HepG2 (cell line): Measurements from ENCODE around the gene SLC34A2. TPM values are rescaled to one million over a fixed set of nuclear protein-coding genes. Genes with fewer than 3 reads are reported as not detected.

Source experiments
- ATAC-seq: fragments of 200-7000 bp; cut with Tn5 transposase; 3 replicates; pipeline ENCODE4 v1.9.1; 2020; ENCODE audit warnings: mild to moderate bottlenecking, moderate library complexity
- BruUV-seq: library from RNA; stranded (reverse); fragments of 400-500 nt; replicated peaks from 2 replicates; lab custom pipeline; 2021; lab: Mats Ljungman, UMichigan
- CTCF ChIA-PET: fragments of 300-600 bp; formaldehyde crosslinking; extraction: SDS; loops from one replicate; lab custom pipeline; 2021; ENCODE audit warnings: low total read pairs, inconsistent platforms, low intra/inter-chr PET ratio; lab: Yijun Ruan, JAX
- POLR2A ChIA-PET: fragments of 350-600 bp; sonication (Branson Sonifier 250); formaldehyde crosslinking; loops from one replicate; lab custom pipeline; 2020; ENCODE audit warnings: antibody characterized with exemption, inconsistent platforms; lab: Yijun Ruan, JAX
- DNase-seq: peaks from one replicate; pipeline ENCODE4 v3.0.0-alpha.2; 2015; ENCODE audit warnings: low spot score
- FAIRE-seq: peaks from 3 replicates; lab custom pipeline; 2011; peaks lifted over from hg19 to GRCh38; lab: Jason Lieb, UNC
- H2AFZ ChIP-seq: one replicate; pipeline ENCODE4 v1.6.1; 2011; ENCODE audit warnings: low read length, inconsistent platforms
- H3K27ac ChIP-seq: fragments of 300-600 bp; 3 replicates; pipeline ENCODE4 v1.8.0; 2011; ENCODE audit warnings: mixed run types, mild to moderate bottlenecking, mixed read lengths, low read length, inconsistent platforms; ENCODE audit not compliant: insufficient read depth; ENCODE audit errors: extremely low read length
- H3K27me3 ChIP-seq, 2 experiments: fragments of 200-600 bp in 1 of 2; 2 replicates in 1 of 2; 3 replicates in 1 of 2; pipeline versions ENCODE4 v1.6.0 to v1.8.0; 2011; ENCODE audit warnings: low read length in 2 of 2, mild to moderate bottlenecking in 2 of 2, moderate library complexity in 2 of 2, inconsistent platforms in 1 of 2; ENCODE audit not compliant: insufficient read depth in 2 of 2, control insufficient read depth in 1 of 2
- H3K36me3 ChIP-seq, 2 experiments: fragments of 200-600 bp in 1 of 2; replicated peaks in 1 of 2; 2 replicates in 1 of 2; 3 replicates in 1 of 2; pipeline versions ENCODE4 v1.5.1 to v1.8.0; 2011; ENCODE audit warnings: low read length in 2 of 2, inconsistent platforms in 1 of 2; ENCODE audit not compliant: insufficient read depth in 2 of 2, control insufficient read depth in 1 of 2
- H3K4me1 ChIP-seq: 2 replicates; pipeline ENCODE4 v1.5.1; 2012; ENCODE audit warnings: low read length, inconsistent platforms; ENCODE audit not compliant: insufficient read depth
- H3K4me2 ChIP-seq: 2 replicates; pipeline ENCODE4 v1.6.0; 2011; ENCODE audit warnings: low read depth, low read length, inconsistent platforms
- H3K4me3 ChIP-seq, 3 experiments: fragments of 200-600 bp in 1 of 3; sonication (generic), shearing (Covaris generic) in 1 of 3; replicated peaks in 1 of 3; 2 replicates each; pipeline ENCODE4 v1.5.1; 2011 to 2016; ENCODE audit warnings: low read length in 3 of 3, inconsistent platforms in 2 of 3, low read depth in 2 of 3, mild to moderate bottlenecking in 2 of 3, control low read depth in 1 of 3, mixed read lengths in 1 of 3; ENCODE audit not compliant: insufficient read depth in 1 of 3
- H3K79me2 ChIP-seq: one replicate; pipeline ENCODE4 v1.6.1; 2011; ENCODE audit warnings: low read length, inconsistent platforms; ENCODE audit not compliant: insufficient read depth
- H3K9ac ChIP-seq: 2 replicates; pipeline ENCODE4 v1.6.0; 2011; ENCODE audit warnings: mild to moderate bottlenecking, low read depth, low read length, inconsistent platforms; ENCODE audit not compliant: insufficient read depth
- H3K9me3 ChIP-seq: 2 replicates; pipeline ENCODE4 v1.5.1; 2012; ENCODE audit warnings: mild to moderate bottlenecking, low read length
- H4K20me1 ChIP-seq: 2 replicates; pipeline ENCODE4 v1.6.0; 2011; ENCODE audit warnings: inconsistent platforms, mild to moderate bottlenecking, low read length, moderate library complexity; ENCODE audit not compliant: insufficient read depth
- MXI1 ChIP-seq: IDR thresholded peaks from 3 replicates; pipeline ENCODE4 v1.6.1; 2012; ENCODE audit warnings: low read depth, low read length, inconsistent platforms, borderline replicate concordance
- NR2F6 ChIP-seq, 2 experiments: IDR thresholded peaks; 2 replicates each; pipeline ENCODE4 v1.6.1; 2016; ENCODE audit warnings: antibody characterized with exemption in 1 of 2, mild to moderate bottlenecking in 1 of 2
- REL ChIP-seq: sonication (generic); formaldehyde crosslinking; conservative IDR thresholded peaks from 2 replicates; pipeline ENCODE4 v1.8.0; 2022; ENCODE audit warnings: mild to moderate bottlenecking, missing genetic modification reagents, moderate library complexity
- SOX6 ChIP-seq, 2 experiments: fragments of 450-650 bp in 1 of 2; sonication (generic) in 1 of 2; formaldehyde crosslinking in 1 of 2; IDR thresholded peaks; 2 replicates each; pipeline versions ENCODE4 v1.4.0 to v1.6.1; 2017 to 2020; ENCODE audit warnings: antibody characterized with exemption in 1 of 2, mild to moderate bottlenecking in 1 of 2, missing genetic modification reagents in 1 of 2
- U2AF1 ChIP-seq: fragments of 200-400 bp; formaldehyde crosslinking; optimal IDR thresholded peaks from 2 replicates; pipeline ENCODE3; 2017; ENCODE audit warnings: mild to moderate bottlenecking, low read depth, low read length
- ZNF530 ChIP-seq: sonication (generic); formaldehyde crosslinking; IDR thresholded peaks from 2 replicates; pipeline ENCODE4 v1.5.0; 2020; ENCODE audit warnings: low read depth, mild to moderate bottlenecking, missing genetic modification reagents
- ZNF558 ChIP-seq: sonication (generic); formaldehyde crosslinking; IDR thresholded peaks from 2 replicates; pipeline ENCODE4 v1.9.0; 2022; ENCODE audit warnings: mild to moderate bottlenecking, missing genetic modification reagents, borderline replicate concordance
- ZNF724P ChIP-seq: sonication (generic); formaldehyde crosslinking; IDR thresholded peaks from 2 replicates; pipeline ENCODE4 v1.8.0; 2022; ENCODE audit warnings: missing genetic modification reagents, borderline replicate concordance
- ZNF768 ChIP-seq: sonication (generic); formaldehyde crosslinking; IDR thresholded peaks from 2 replicates; pipeline ENCODE4 v1.4.0; 2020; ENCODE audit warnings: missing genetic modification reagents
- ZNF839 ChIP-seq: sonication (generic); formaldehyde crosslinking; IDR thresholded peaks from 2 replicates; pipeline ENCODE4 v1.4.0; 2020; ENCODE audit warnings: missing genetic modification reagents, mild to moderate bottlenecking, borderline replicate concordance
- WGBS: methylation state at CpG from one replicate; pipeline ENCODE4 v1.1.6; 2017; ENCODE audit warnings: low lambda C conversion rate; 5-methylcytosine and 5-hydroxymethylcytosine counted together
- in situ Hi-C: cut with HindIII; loops from 2 replicates; pipeline ENCODE4 v1.10.0; 2017; ENCODE audit warnings: low pct_unique_long_range_greater_than_20kb; ENCODE audit not compliant: extremely low pct_ligation_motif_present
- intact Hi-C: fragments of 100-400 bp; cut with micrococcal nuclease; formaldehyde crosslinking; loops from one replicate; pipeline ENCODE4 v1.10.0; 2022; ENCODE audit not compliant: unreplicated experiment
- polyA plus RNA-seq, 8 experiments: library from polyadenylated mRNA; depleted of rRNA in 3 of 8; stranded (reverse) in 7 of 8; unstranded in 1 of 8; fragments of >200 nt; fragmentation: Illumina TruSeq in 4 of 8; extraction: Trizol in 4 of 8; gene quantifications; 2 replicates each; pipeline versions ENCODE4 v1.2.1 to v1.2.3, GENCODE V29; 2011 to 2016; ENCODE audit warnings: low read depth in 4 of 8, missing spikeins in 1 of 8, mixed read lengths in 1 of 8; ENCODE audit not compliant: insufficient read depth in 1 of 8
- total RNA-seq, 5 experiments: library from RNA; depleted of rRNA; stranded (reverse); fragments of >200 nt; fragmentation: Illumina TruSeq; extraction: Trizol; gene quantifications; 2 replicates each; pipeline ENCODE4 v1.2.3, GENCODE V29; 2016; ENCODE audit warnings: low read depth in 1 of 5
- TF ChIP-seq, protein P1 (sequence below): sonication (generic); formaldehyde crosslinking; IDR thresholded peaks from 2 replicates; pipeline ENCODE4 v1.9.0; 2022; ENCODE audit warnings: low read depth, missing genetic modification reagents
- TF ChIP-seq, protein P2 (sequence below): IDR thresholded peaks from 2 replicates; pipeline ENCODE4 v1.6.1; 2016; ENCODE audit warnings: missing biosample characterization, missing genetic modification reagents, low read depth
- TF ChIP-seq, protein P3 (sequence below): IDR thresholded peaks from 2 replicates; pipeline ENCODE4 v1.6.1; 2016; ENCODE audit warnings: low read depth, control low read depth
- TF ChIP-seq, protein P4 (sequence below): sonication (generic); formaldehyde crosslinking; IDR thresholded peaks from 2 replicates; pipeline ENCODE4 v1.4.0; 2020; ENCODE audit warnings: missing genetic modification reagents, borderline replicate concordance
- TF ChIP-seq, protein P5 (sequence below): sonication (generic); formaldehyde crosslinking; IDR thresholded peaks from 2 replicates; pipeline ENCODE4 v1.8.0; 2022; ENCODE audit warnings: mild to moderate bottlenecking, missing genetic modification reagents; ENCODE audit not compliant: insufficient replicate concordance

SLC34A2 gene
- total and polyA plus RNA-seq, 2 of the 13 experiments (the other 11 are each of a cell fraction or from before 2014, with no cell fraction given), result not detected

DNA sequence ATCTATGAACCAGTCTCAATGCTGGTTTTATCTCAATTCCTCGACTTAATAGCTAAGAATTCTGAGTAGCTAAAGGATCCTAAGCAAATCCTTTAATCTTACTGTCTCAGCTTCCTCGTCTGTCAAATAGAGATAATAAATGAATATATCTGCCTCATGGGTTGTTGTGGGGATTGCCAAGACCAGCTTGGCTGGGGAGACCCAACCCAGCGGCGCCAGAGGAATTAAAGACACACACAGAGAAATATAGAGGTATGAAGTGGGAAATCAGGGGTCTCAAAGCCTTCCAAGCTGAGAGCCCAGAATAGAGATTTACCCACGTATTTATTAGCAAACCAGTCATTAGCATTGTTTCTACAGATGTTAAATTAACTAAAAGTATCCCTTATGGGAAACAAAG is 41.9 kb downstream of the SLC34A2 start (continued):
- TF ChIP-seq, protein P1, sequence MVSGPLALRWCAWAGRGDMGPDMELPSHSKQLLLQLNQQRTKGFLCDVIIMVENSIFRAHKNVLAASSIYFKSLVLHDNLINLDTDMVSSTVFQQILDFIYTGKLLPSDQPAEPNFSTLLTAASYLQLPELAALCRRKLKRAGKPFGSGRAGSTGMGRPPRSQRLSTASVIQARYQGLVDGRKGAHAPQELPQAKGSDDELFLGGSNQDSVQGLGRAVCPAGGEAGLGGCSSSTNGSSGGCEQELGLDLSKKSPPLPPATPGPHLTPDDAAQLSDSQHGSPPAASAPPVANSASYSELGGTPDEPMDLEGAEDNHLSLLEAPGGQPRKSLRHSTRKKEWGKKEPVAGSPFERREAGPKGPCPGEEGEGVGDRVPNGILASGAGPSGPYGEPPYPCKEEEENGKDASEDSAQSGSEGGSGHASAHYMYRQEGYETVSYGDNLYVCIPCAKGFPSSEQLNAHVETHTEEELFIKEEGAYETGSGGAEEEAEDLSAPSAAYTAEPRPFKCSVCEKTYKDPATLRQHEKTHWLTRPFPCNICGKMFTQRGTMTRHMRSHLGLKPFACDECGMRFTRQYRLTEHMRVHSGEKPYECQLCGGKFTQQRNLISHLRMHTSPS, result no peak
- TF ChIP-seq, protein P2, sequence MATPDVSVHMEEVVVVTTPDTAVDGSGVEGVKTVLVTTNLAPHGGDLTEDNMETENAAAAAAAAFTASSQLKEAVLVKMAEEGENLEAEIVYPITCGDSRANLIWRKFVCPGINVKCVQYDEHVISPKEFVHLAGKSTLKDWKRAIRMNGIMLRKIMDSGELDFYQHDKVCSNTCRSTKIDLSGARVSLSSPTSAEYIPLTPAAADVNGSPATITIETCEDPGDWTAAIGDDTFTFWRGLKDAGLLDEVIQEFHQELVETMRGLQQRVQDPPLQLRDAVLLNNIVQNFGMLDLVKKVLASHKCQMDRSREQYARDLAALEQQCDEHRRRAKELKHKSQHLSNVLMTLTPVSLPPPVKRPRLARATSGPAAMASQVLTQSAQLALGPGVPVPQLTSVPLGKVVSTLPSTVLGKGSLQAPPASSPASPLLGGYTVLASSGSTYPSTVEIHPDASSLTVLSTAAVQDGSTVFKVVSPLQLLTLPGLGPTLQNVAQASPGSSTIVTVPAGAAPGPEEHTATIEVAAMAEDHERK (CRISPR knock-in tag), result no peak
- no peak for TF ChIP-seq NR2F6 (IDR thresholded peaks at IDR 0.05)
- no peak for TF ChIP-seq NR2F6 (CRISPR knock-in tag; IDR thresholded peaks at IDR 0.05)
- TF ChIP-seq SOX6 (IDR thresholded peaks at IDR 0.05), result no peak
- TF ChIP-seq SOX6 (CRISPR knock-in tag; IDR thresholded peaks at IDR 0.05), result no peak
- TF ChIP-seq, protein P3, sequence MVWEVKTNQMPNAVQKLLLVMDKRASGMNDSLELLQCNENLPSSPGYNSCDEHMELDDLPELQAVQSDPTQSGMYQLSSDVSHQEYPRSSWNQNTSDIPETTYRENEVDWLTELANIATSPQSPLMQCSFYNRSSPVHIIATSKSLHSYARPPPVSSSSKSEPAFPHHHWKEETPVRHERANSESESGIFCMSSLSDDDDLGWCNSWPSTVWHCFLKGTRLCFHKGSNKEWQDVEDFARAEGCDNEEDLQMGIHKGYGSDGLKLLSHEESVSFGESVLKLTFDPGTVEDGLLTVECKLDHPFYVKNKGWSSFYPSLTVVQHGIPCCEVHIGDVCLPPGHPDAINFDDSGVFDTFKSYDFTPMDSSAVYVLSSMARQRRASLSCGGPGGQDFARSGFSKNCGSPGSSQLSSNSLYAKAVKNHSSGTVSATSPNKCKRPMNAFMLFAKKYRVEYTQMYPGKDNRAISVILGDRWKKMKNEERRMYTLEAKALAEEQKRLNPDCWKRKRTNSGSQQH, result no peak

DNA sequence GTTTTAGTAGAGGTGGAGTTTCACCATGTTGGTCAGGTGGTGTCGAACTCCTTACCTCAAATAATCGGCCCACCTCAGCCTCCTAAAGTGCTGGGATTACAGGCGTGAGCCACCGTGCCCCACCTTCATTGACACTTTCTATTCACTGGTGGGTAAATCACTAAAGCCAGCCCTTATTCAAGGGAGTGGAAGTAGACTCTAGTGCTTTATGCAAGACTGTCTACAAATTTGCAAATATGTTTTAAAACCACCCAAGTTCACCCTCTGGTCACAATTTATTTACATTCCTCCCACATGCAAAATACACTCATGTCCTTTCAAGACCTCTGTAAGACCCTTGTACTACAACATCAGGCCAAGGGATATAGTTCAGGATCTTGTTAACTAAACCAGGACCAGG is 45.0 kb downstream of the SLC34A2 start:
- H3K79me2 ChIP-seq, result no peaks in the 10 kb centered on the region
- no peak overlapping the region for H3K4me2 ChIP-seq
- H4K20me1 ChIP-seq, result no peaks in the 10 kb centered on the region
- no peak overlapping the region for H3K27ac ChIP-seq
- no peaks in the 10 kb centered on the region for H3K4me1 ChIP-seq
- 23% methylated on average over 4 of the region's 4 CpGs for WGBS
- H3K4me3 ChIP-seq, result no peak overlapping the region
- ChIA-PET POLR2A (no interaction called here), CTCF (no interaction called here)
- DNase-seq (no peak), ATAC-seq (no peak), FAIRE-seq (no peak)
- TF ChIP-seq U2AF1 (no peak), REL (CRISPR knock-in tag) (no peak), MXI1 (no peak), ZNF558 (CRISPR knock-in tag) (no peak), ZNF724P (CRISPR knock-in tag) (no peak), ZNF839 (CRISPR knock-in tag) (no peak), ZNF768 (CRISPR knock-in tag) (no peak), ZNF530 (CRISPR knock-in tag) (no peak)
- TF ChIP-seq, protein P4, sequence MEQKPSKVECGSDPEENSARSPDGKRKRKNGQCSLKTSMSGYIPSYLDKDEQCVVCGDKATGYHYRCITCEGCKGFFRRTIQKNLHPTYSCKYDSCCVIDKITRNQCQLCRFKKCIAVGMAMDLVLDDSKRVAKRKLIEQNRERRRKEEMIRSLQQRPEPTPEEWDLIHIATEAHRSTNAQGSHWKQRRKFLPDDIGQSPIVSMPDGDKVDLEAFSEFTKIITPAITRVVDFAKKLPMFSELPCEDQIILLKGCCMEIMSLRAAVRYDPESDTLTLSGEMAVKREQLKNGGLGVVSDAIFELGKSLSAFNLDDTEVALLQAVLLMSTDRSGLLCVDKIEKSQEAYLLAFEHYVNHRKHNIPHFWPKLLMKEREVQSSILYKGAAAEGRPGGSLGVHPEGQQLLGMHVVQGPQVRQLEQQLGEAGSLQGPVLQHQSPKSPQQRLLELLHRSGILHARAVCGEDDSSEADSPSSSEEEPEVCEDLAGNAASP, result no peak
- TF ChIP-seq, protein P5, sequence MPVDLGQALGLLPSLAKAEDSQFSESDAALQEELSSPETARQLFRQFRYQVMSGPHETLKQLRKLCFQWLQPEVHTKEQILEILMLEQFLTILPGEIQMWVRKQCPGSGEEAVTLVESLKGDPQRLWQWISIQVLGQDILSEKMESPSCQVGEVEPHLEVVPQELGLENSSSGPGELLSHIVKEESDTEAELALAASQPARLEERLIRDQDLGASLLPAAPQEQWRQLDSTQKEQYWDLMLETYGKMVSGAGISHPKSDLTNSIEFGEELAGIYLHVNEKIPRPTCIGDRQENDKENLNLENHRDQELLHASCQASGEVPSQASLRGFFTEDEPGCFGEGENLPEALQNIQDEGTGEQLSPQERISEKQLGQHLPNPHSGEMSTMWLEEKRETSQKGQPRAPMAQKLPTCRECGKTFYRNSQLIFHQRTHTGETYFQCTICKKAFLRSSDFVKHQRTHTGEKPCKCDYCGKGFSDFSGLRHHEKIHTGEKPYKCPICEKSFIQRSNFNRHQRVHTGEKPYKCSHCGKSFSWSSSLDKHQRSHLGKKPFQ (CRISPR knock-in tag), result no peak
- no peak overlapping the region for H3K9ac ChIP-seq
- no peaks in the 10 kb centered on the region for H3K36me3 ChIP-seq
- H2AFZ ChIP-seq, result no peak overlapping the region
- no TSS peak for BruUV-seq
- in situ Hi-C loops (no loop called here), intact Hi-C loops (no loop called here)
- H3K27me3 ChIP-seq, result no peaks in the 10 kb centered on the region; a peak in 1 of 5 replicates
- no peaks in the 10 kb centered on the region for H3K9me3 ChIP-seq
